Measurements from ENCODE around the gene CPLX3. TPM values are rescaled to one million over a fixed set of nuclear protein-coding genes. Genes with fewer than 3 reads are reported as not detected.

The CPLX3 gene
- total RNA-seq, 1 experiment from 2014 or later: not detected

GRCh38 chr15:74779162-74779648, 47.2 kb upstream of the CPLX3 start:
- no peak overlapping the region for H3K4ac ChIP-seq (ENCODE audit: low read depth, low read length)
- no peak overlapping the region for H3K23ac ChIP-seq (ENCODE audit: insufficient read length, low read depth, low read length)
- H4K5ac ChIP-seq (ENCODE audit: insufficient read length, low read depth, low read length): no peak overlapping the region
- no peak overlapping the region for H2BK20ac ChIP-seq (ENCODE audit: low read depth, low read length, poor library complexity, severe bottlenecking)
- H3T11ph ChIP-seq (ENCODE audit: low read length): no peak overlapping the region
- H3K4me1 ChIP-seq (ENCODE audit: insufficient read depth, low read length): no peaks in the 10 kb centered on the region
- no peaks in the 10 kb centered on the region for H3K79me1 ChIP-seq (ENCODE audit: insufficient read depth, low read depth, low read length, poor library complexity, severe bottlenecking)
- Mint-ChIP-seq H3K27me3 (ENCODE audit: low read depth) (peaks cover 45% of the 10 kb centered on the region), H3K27ac (no peak overlapping the region), H3K36me3 (ENCODE audit: insufficient read depth in 1 of 3, low read depth in 3 of 3) (no peaks in the 10 kb centered on the region), H3K4me1 (peaks cover 37 to 52% of the 10 kb centered on the region in 2 experiments), H3K4me3 (no peak overlapping the region), H3K9me3 (no peaks in the 10 kb centered on the region)
- DNase-seq: no peak
- peaks cover 11% of the 10 kb centered on the region for H3K23me2 ChIP-seq (ENCODE audit: insufficient read length, low read depth, low read length, poor library complexity, severe bottlenecking)
- H3K9me3 ChIP-seq (ENCODE audit: control insufficient read depth, low read depth, low read length): no peaks in the 10 kb centered on the region
- no peak overlapping the region for H3K18ac ChIP-seq (ENCODE audit: insufficient read length, low read depth, low read length)
- no peak overlapping the region for H3K56ac ChIP-seq (ENCODE audit: insufficient read length, low read depth, low read length)
- H2BK5ac ChIP-seq (ENCODE audit: insufficient read length, low read length): no peak overlapping the region
- no peak for TF ChIP-seq CTCF (conservative IDR thresholded peaks at IDR 0.05)
- H3K14ac ChIP-seq (ENCODE audit: insufficient read depth, low read length): no peak overlapping the region
- H2BK120ac ChIP-seq (ENCODE audit: low read depth, low read length, poor library complexity, severe bottlenecking): no peak overlapping the region
- H3K4me2 ChIP-seq (ENCODE audit: insufficient read depth, insufficient read length, low read length): no peak overlapping the region
- H2BK12ac ChIP-seq (ENCODE audit: insufficient read length, low read depth, low read length): no peak overlapping the region
- no peak overlapping the region for H3K27ac ChIP-seq (ENCODE audit: insufficient read length, low read depth, low read length)
- no peaks in the 10 kb centered on the region for H3K79me2 ChIP-seq (ENCODE audit: insufficient read depth, low read length)
- H4K8ac ChIP-seq (replicated peaks; ENCODE audit: insufficient read length, low read depth, low read length): no peak overlapping the region
- H2BK15ac ChIP-seq (ENCODE audit: low read depth, low read length): no peak overlapping the region
- H4K91ac ChIP-seq (ENCODE audit: insufficient read length, low read depth, low read length): no peak overlapping the region
- H3K27me3 ChIP-seq (ENCODE audit: insufficient read depth, low read length): peaks cover 4% of the 10 kb centered on the region; the same call in 1 of the 2 replicates
- no peak overlapping the region for H3K9ac ChIP-seq (ENCODE audit: extremely low read depth, insufficient read length, low read length)
- H2AK5ac ChIP-seq (ENCODE audit: insufficient read length, low read length): no peak overlapping the region
- no CpG with 5 or more reads among the region's 7 CpGs for WGBS (ENCODE audit: extremely low coverage, insufficient read length, low lambda C conversion rate)
- H2AFZ ChIP-seq (ENCODE audit: low read length): no peak overlapping the region
- H4K20me1 ChIP-seq (ENCODE audit: control insufficient read depth, insufficient read depth, insufficient read length): no peaks in the 10 kb centered on the region

All from H9 (cell line).